HL-60/S4 treated with retinoic acid at 250 ng/mL for 4 days and 3 days (cell line): ENCODE data around the gene PUS1.
"Not testable (repeated sequence)": the region's sequence is repeated elsewhere in the genome, so short reads cannot be mapped to it uniquely, and the experiment has no call there.

Experiments used
- in situ Hi-C: fragments of 300-500 bp; cut with MboI; formaldehyde crosslinking; loops from 2 replicates; pipeline ENCODE4 v1.7.0; 2022; ENCODE audit warnings: low sequenced_read_pairs

The PUS1 gene

DNA sequence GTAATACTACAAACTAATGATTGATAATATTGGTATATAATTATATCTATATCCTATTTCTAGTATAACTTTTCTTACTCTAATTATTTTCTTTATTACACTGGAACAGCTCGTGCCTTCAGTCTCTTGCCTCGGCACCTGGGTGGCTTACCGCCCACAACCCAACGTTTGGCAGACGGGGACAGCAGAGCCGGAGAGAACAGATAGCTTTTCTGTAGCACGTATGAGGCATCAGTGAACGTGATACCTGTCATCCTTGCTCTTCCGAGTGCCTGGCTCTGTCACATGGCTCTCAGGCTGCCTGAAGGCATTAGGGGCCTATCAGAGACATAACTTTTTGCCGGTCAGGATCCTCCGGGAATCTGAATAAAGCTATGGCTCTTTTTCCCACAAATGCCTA lies 5.5 kb downstream of the PUS1 start:
- in situ Hi-C loops, result no loop called here

GRCh38 chr12:131938082-131938481 lies 9.0 kb downstream of the PUS1 start:
- in situ Hi-C loops, result no loop called here

- in situ Hi-C loops, result no loop called here
Observed at GRCh38 chr12:131939007-131939406, 9.9 kb downstream of the PUS1 start.

DNA sequence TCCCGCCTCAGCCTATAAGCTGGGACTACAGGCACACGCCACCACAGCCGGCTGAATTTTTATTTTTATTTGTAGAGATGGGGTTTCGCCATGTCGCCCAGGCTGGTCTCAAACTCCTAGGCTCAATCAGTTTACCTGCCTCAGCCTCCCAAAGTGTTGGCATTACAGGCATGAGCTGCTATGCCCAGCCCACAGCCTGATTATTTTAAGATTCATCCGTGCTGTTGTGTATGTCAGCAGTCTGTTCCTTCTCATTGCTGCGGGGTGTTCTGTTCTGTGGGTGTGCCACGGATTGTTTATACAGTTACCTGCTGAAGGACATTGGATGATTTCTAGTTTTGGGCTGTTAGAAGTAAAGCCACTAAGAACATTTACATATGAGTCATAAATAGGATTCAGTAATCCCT lies 11.1 kb downstream of the PUS1 start:
- in situ Hi-C loops, result no loop called here

DNA sequence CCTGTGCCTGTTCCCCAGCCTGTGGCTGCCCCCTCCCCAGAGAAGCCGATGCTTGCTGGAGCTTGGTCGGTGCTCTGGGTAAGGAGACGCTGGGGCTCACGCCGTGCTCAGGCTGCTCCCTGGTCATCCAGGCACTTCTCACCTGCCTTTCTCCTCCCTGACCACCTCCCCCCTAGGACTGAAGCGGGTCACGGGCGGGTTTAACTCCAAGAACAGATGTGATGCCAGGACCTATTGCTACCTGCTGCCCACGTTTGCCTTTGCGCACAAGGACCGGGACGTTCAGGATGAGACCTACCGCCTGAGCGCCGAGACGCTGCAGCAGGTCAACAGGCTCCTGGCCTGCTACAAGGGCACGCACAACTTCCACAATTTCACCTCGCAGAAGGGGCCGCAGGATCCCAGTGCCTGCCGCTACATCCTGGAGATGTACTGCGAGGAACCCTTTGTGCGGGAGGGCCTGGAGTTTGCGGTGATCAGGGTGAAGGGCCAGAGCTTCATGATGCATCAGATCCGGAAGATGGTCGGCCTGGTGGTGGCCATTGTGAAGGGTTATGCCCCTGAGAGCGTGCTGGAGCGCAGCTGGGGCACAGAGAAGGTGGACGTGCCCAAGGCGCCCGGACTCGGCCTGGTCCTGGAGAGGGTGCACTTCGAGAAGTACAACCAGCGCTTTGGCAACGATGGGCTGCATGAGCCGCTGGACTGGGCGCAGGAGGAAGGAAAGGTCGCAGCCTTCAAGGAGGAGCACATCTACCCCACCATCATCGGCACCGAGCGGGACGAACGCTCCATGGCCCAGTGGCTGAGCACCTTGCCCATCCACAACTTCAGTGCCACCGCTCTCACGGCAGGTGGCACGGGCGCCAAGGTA lies 12.3 kb downstream of the PUS1 start:
- in situ Hi-C loops, result no loop called here

GRCh38 chr12:131941987-131942341 lies 12.9 kb downstream of the PUS1 start:
- in situ Hi-C loops, result no loop called here

DNA sequence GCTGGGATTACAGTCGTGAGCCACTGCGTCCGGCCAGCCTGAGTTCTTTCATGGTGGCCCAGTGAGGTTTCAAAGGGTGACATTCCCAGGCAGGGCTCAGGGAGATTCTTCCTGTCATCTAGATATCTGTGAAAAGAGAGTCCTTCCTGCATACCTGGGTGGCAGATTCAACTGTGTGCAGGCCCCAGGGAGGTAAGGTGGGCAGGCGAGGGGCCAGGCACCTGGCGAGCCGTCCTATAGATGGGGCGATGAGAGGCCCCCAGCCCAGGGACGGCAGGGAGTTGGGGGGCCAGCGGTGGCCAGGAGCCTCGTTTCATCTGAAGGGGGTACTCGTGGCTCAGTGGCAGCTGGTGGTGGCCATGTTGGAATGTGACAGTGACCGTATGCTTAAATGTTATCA lies 13.6 kb downstream of the PUS1 start:
- in situ Hi-C loops, result no loop called here

- in situ Hi-C loops, result no loop called here
Observed at GRCh38 chr12:131943389-131943788, 14.3 kb downstream of the PUS1 start.

DNA sequence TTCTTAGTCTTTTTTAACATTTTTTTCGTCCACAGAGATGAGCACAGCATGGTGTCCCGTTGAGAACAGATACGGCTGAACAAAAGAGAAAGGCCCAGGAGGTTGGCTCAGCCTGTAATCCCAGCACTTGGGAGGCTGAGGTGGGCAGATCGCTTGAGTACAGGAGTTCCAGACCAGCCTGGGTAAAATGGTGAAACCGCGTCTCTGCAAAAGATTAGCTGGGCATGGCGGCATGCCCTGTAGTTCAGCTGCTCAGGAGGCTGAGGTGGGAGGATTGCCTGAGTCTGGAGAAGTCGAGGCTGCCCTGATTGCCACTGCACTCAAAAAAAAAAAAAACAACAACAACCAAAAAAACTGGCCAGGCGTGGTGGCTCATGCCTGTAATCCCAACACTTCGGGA lies 14.8 kb downstream of the PUS1 start:
- in situ Hi-C loops, result no loop called here

DNA sequence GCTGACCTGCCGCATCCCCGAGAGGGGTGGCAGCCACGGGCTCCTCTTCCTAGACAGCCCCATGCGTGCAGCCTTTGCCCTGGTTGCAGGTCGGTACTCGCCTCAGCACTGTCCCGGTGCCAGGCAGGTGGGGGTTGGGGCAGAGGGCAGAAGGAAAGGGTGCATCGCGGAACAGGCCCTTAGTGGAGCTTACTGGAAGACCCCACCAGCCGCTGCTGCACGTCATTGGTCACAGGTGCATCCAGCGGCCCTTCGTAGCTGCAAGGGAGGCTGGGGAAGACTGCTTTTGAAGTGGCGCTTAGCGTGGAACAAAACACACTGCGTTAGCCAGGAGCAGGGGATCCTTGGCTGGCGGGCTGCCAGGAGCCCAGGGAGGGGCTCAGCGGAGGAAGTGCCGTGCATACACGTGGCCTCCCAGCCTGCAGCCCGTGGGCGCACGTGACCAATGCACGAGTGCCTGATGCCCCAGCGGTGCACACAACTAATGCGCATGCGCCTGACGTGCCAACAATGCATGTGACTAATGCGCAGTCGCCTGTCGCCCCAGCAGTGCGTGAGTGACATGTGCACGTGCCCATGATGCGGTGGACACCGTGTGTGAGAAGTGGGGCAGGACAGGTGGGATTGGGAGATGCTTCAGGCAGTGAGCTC lies 15.7 kb downstream of the PUS1 start:
- in situ Hi-C loops, result no loop called here

DNA sequence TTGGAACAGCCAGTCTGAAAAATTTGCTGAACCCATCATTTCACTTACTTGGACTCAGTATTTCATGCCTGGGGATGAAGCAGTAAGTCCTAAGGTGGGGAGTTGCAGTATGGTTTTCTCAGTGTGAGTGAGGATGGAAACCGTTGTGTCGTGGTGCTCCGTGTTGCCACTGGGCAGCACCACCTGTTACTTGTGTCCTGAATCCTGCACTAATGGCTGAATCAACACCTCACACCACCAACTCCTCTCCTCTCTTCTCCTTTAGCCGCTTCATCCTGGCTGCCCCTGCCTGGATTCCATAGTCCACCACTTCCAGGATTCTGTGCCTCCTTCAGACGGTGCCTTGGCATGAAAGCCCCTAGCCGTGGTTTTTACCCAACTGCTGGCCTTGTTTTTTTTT lies 17.7 kb downstream of the PUS1 start:
- in situ Hi-C loops, result no loop called here

DNA sequence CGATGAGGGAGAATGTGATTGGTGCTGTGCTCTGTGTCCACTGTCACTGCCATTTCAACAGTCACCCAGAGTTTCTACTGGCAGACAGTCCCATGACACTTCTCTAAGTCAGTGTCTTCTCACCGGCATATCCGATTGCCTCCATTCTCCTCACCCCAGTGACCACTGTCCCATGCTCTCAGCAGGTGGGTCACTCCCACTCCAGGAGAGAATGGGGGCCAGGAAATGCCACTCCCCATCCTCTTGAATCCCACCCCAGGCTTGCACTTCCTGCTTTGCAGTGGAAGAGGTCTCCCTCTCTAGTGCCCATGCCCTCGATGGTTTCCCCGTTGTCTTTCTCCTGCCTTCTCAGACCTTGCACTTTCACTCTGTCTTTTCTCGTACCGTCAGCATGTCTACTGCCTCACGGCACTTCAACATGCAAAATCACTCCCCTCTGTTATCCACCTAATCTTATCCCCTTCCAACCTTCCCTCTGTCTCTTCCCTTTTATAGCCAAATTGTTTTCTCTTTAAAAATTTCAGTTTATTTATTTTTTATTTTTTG lies 18.5 kb downstream of the PUS1 start:
- in situ Hi-C loops, result no loop called here

GRCh38 chr12:131948166-131948712 lies 19.2 kb downstream of the PUS1 start:
- in situ Hi-C loops, result no loop called here

GRCh38 chr12:131948713-131949430 lies 19.8 kb downstream of the PUS1 start:
- in situ Hi-C loops, result not testable (repeated sequence)

GRCh38 chr12:131949431-131950181 lies 20.5 kb downstream of the PUS1 start, which contains the start of gene EP400:
TSS of gene EP400 (plus strand) at chr12:131949942. CDS start at chr12:131960620, 10,678 bp downstream.
- in situ Hi-C loops, result no loop called here

DNA sequence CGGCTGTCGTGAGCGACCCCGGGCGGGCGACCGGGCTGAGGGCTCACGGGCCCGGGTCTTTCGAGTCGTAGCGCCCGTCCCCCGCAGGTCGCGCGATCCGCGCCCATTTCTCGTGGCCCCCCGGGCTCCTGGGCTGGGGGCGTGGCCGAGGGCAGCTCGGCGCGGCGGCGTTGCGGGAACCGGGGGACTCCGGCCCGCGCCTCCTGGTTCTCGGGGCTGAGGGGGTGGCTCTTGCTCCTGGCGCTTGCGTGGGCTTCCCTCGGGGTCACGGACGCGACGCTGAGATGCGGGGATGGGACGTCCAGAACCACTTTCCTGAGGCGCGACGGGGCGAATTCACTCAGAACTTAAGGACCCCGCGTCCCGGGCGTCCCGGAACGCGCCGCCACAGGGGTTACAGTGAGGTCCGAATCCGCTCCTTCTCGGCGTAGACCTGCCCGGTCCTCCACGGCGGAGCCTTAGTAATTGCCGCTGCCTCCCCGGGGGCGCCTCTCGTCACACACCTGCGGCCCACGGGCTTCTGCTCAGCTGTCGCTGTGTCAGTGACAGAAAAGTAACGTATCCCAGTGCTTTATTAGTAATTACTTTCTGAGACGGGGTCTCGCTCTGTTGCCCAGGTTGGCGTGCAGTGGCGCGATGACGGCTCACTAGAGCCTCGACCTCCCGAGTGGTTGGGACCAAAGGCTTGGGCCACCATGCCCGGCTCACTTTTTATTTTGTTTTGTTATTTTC lies 21.3 kb downstream of the PUS1 start:
- in situ Hi-C loops, result no loop called here

DNA sequence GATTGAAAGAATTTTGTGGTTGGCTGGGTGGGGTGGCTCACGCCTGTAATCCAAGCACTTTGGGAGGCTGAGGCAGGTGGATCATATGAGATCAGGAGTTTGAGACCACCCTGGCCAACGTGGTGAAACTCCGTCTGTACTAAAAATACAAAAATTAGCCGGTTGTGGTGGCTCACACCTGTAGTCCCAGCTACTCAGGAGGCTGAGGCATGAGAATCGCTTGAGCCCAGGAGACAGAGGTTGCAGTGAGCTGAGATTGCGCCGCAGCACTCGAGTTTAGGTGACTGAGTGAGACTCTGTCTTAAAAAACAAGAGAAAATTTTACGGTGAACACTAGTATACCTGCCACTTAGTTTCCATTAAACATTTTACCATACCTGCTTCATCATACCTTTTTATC lies 24.7 kb downstream of the PUS1 start:
- in situ Hi-C loops, result not testable (repeated sequence)

DNA sequence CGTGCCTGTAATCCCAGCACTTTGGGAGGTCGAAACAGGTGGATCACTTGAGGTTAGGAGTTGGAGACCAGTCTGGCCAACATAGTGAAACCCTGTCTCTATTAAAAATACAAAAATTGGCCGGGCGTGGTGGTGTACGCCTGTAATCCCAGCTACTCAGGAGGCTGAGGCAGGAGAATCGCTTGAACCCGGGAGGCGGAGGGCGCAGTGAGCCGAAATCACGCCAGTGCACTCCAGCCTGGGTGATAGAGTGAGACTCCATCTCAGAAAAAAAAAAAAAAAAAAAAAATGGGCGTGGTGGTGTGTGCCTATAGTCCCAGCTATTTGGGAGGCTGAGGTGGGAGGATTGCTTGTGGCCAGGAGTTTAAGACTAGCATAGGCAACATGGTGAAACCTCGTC lies 25.4 kb downstream of the PUS1 start:
- in situ Hi-C loops, result not testable (repeated sequence)

GRCh38 chr12:131959116-131959515 lies 30.0 kb downstream of the PUS1 start:
- in situ Hi-C loops, result no loop called here
